Astrocyte (in vitro differentiated cells and primary cell): ENCODE measurements around the gene DBF4B. TPM values are rescaled to one million over a fixed set of nuclear protein-coding genes. Genes with fewer than 3 reads are reported as not detected.

Experiments
- DNase-seq: peaks from one replicate; pipeline ENCODE4 v3.0.0-alpha.2; 2010; ENCODE audit warnings: low read depth
- FAIRE-seq: peaks from 2 replicates; lab custom pipeline; 2011; peaks lifted over from hg19 to GRCh38; lab: Jason Lieb, UNC
- H2AFZ ChIP-seq: 2 replicates; pipeline ENCODE4 v1.6.0; 2012; ENCODE audit warnings: low read depth, low read length, inconsistent platforms
- H3K27ac ChIP-seq: 2 replicates; pipeline ENCODE4 v1.5.1; 2011; ENCODE audit warnings: low read depth, low read length, inconsistent platforms
- H3K27me3 ChIP-seq: 2 replicates; pipeline ENCODE4 v1.6.0; 2011; ENCODE audit warnings: low read length, inconsistent platforms; ENCODE audit not compliant: insufficient read depth
- H3K36me3 ChIP-seq: 2 replicates; pipeline ENCODE4 v1.5.1; 2011; ENCODE audit warnings: low read length, inconsistent platforms; ENCODE audit not compliant: insufficient read depth
- H3K4me1 ChIP-seq: 2 replicates; pipeline ENCODE4 v1.5.1; 2011; ENCODE audit warnings: low read length, inconsistent platforms; ENCODE audit not compliant: insufficient read depth
- H3K4me2 ChIP-seq: 2 replicates; pipeline ENCODE4 v1.6.0; 2012; ENCODE audit warnings: low read length, inconsistent platforms
- H3K4me3 ChIP-seq: 2 replicates; pipeline ENCODE4 v1.5.1; 2011; ENCODE audit warnings: low read depth, mild to moderate bottlenecking, low read length, inconsistent platforms; ENCODE audit not compliant: insufficient read depth
- H3K79me2 ChIP-seq: 2 replicates; pipeline ENCODE4 v1.6.0; 2012; ENCODE audit warnings: mild to moderate bottlenecking, low read length, inconsistent platforms; ENCODE audit not compliant: insufficient read depth
- H3K9ac ChIP-seq: 2 replicates; pipeline ENCODE4 v1.6.0; 2012; ENCODE audit warnings: mild to moderate bottlenecking, low read length, inconsistent platforms
- H3K9me3 ChIP-seq: 2 replicates; pipeline ENCODE4 v1.5.1; 2012; ENCODE audit warnings: low read depth, mild to moderate bottlenecking, low read length, inconsistent platforms; ENCODE audit not compliant: insufficient read depth
- H4K20me1 ChIP-seq: 2 replicates; pipeline ENCODE4 v1.6.0; 2012; ENCODE audit warnings: low read length, inconsistent platforms; ENCODE audit not compliant: insufficient read depth
- H3K27ac Mint-ChIP-seq: one replicate; pipeline ENCODE4 v1.8.0; 2021; ENCODE audit warnings: mild to moderate bottlenecking, mixed read lengths; ENCODE audit not compliant: unreplicated experiment
- H3K27me3 Mint-ChIP-seq: one replicate; pipeline ENCODE4 v1.8.0; 2021; ENCODE audit warnings: low read depth, mixed read lengths; ENCODE audit not compliant: unreplicated experiment
- H3K36me3 Mint-ChIP-seq: one replicate; pipeline ENCODE4 v1.8.0; 2021; ENCODE audit warnings: low read depth, mixed read lengths; ENCODE audit not compliant: unreplicated experiment
- H3K4me1 Mint-ChIP-seq: one replicate; pipeline ENCODE4 v1.8.0; 2021; ENCODE audit warnings: low read depth, mixed read lengths; ENCODE audit not compliant: unreplicated experiment
- H3K4me3 Mint-ChIP-seq: one replicate; pipeline ENCODE4 v1.8.0; 2021; ENCODE audit warnings: mild to moderate bottlenecking, moderate library complexity, mixed read lengths; ENCODE audit not compliant: unreplicated experiment
- H3K9me3 Mint-ChIP-seq: one replicate; pipeline ENCODE4 v1.8.0; 2021; ENCODE audit warnings: mild to moderate bottlenecking, mixed read lengths; ENCODE audit not compliant: unreplicated experiment
- EZH2 ChIP-seq: IDR thresholded peaks from 2 replicates; pipeline ENCODE4 v1.6.1; 2012; ENCODE audit warnings: mild to moderate bottlenecking, low read length, inconsistent platforms; ENCODE audit not compliant: insufficient read depth
- total RNA-seq: library from RNA; stranded (reverse); gene quantifications from 2 replicates; pipeline ENCODE4 v1.2.1, GENCODE V29; 2021
- TF ChIP-seq, protein P1 (sequence below): IDR thresholded peaks from 2 replicates; pipeline ENCODE4 v1.5.1; 2011; ENCODE audit warnings: low read depth, mild to moderate bottlenecking, inconsistent platforms, low read length, moderate library complexity; ENCODE audit not compliant: insufficient read depth

The DBF4B gene
- total RNA-seq, 1 donor from 2014 or later, result 9.5 TPM

DNA sequence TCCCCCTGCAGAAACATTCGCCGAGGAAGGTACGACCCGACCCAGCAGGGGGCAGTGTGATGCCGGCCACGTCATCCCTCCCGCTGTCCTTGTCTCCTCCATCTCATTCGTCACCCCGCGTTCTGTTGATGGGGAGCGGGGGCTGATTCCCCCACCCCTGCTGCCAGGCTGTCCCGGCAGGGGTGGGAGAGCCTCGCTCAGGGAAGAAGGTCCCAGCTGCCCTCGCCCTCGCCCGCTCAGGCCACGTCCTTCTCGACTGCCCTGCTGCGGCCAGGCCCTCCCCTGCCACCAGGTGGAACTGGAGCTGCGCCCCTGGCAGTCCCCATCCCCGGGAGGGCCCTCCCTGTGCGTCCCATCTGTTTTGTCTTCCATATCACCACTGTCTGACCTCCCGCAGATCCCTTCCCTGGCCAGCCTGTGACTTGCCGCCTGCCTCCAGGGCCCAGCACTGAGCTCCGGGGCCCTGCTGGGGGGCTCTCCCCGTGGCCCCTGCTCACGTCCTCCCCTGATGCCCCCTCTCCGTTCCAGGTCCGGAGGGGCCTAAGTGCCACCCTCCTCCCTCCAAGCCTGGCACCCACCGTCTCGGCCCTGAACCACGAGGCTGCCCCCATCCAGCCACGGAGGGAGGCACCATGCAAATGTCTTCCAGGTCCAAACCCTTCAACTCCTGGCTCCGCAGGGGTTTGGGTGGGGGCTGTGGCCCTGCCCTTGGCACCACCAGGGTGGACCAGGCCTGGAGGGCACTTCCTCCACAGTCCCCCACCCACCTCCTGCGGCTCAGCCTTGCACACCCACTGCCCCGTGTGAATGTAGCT is 71.0 kb downstream of the DBF4B start:
- peak overlapping the region; percentile 54 for H3K4me3 ChIP-seq
- FAIRE-seq, result no peak
- H3K27me3 ChIP-seq, result no peaks in the 10 kb centered on the region
- Mint-ChIP-seq H3K27me3 (peaks cover 6% of the 10 kb centered on the region), H3K27ac (peak overlapping the region; percentile 47), H3K9me3 (no peaks in the 10 kb centered on the region), H3K4me1 (peaks cover 2% of the 10 kb centered on the region), H3K36me3 (no peaks in the 10 kb centered on the region), H3K4me3 (peak overlapping the region; percentile 34)
- no peaks in the 10 kb centered on the region for H3K79me2 ChIP-seq
- no peaks in the 10 kb centered on the region for H3K9me3 ChIP-seq
- H2AFZ ChIP-seq, result peak overlapping the region; percentile 89
- H3K27ac ChIP-seq, result no peak overlapping the region
- TF ChIP-seq, protein P1, sequence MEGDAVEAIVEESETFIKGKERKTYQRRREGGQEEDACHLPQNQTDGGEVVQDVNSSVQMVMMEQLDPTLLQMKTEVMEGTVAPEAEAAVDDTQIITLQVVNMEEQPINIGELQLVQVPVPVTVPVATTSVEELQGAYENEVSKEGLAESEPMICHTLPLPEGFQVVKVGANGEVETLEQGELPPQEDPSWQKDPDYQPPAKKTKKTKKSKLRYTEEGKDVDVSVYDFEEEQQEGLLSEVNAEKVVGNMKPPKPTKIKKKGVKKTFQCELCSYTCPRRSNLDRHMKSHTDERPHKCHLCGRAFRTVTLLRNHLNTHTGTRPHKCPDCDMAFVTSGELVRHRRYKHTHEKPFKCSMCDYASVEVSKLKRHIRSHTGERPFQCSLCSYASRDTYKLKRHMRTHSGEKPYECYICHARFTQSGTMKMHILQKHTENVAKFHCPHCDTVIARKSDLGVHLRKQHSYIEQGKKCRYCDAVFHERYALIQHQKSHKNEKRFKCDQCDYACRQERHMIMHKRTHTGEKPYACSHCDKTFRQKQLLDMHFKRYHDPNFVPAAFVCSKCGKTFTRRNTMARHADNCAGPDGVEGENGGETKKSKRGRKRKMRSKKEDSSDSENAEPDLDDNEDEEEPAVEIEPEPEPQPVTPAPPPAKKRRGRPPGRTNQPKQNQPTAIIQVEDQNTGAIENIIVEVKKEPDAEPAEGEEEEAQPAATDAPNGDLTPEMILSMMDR, result peak; percentile 85
- TF ChIP-seq EZH2, result no peak
- H3K9ac ChIP-seq, result peak overlapping the region; percentile 77
- H4K20me1 ChIP-seq, result no peaks in the 10 kb centered on the region
- H3K4me1 ChIP-seq, result peaks cover 13% of the 10 kb centered on the region
- H3K36me3 ChIP-seq, result no peaks in the 10 kb centered on the region
- peak; percentile 54 for DNase-seq
- peak overlapping the region; percentile 87 for H3K4me2 ChIP-seq

DNA sequence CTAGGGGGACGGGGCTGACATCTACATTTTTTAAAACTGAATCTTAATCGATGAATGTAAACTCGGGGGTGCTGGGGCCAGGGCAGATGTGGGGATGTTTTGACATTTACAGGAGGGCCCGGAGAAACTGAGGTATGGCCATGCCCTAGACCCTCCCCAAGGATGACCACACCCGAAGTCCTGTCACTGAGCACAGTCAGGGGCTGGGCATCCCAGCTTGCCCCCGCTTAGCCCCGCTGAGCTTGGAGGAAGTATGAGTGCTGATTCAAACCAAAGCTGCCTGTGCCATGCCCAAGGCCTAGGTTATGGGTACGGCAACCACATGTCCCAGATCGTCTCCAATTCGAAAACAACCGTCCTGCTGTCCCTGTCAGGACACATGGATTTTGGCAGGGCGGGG is 71.7 kb downstream of the DBF4B start:
- FAIRE-seq, result no peak
- H3K27me3 ChIP-seq, result no peaks in the 10 kb centered on the region
- DNase-seq, result no peak
- no peak for TF ChIP-seq EZH2
- TF ChIP-seq, protein P1, result no peak
- no peaks in the 10 kb centered on the region for H3K36me3 ChIP-seq
- H3K4me2 ChIP-seq, result no peak overlapping the region
- H3K9me3 Mint-ChIP-seq, result no peaks in the 10 kb centered on the region
- H3K79me2 ChIP-seq, result no peaks in the 10 kb centered on the region
- H3K27ac Mint-ChIP-seq, result no peak overlapping the region
- no peak overlapping the region for H3K9ac ChIP-seq
- no peak overlapping the region for H3K4me3 ChIP-seq
- peaks cover 2% of the 10 kb centered on the region for H3K4me1 Mint-ChIP-seq
- no peak overlapping the region for H3K4me3 Mint-ChIP-seq
- H3K9me3 ChIP-seq, result no peaks in the 10 kb centered on the region
- H2AFZ ChIP-seq, result no peak overlapping the region
- H3K36me3 Mint-ChIP-seq, result no peaks in the 10 kb centered on the region
- peaks cover 6% of the 10 kb centered on the region for H3K27me3 Mint-ChIP-seq
- H3K27ac ChIP-seq, result no peak overlapping the region
- peaks cover 10% of the 10 kb centered on the region for H3K4me1 ChIP-seq
- H4K20me1 ChIP-seq, result no peaks in the 10 kb centered on the region
